ENCODE data around the gene IGFBP1. TPM values are rescaled to one million over a fixed set of nuclear protein-coding genes. Genes with fewer than 3 reads are reported as not detected.

The IGFBP1 gene
- total RNA-seq, 1 donor from 2014 or later: not detected

- DNase-seq (ENCODE audit: low spot score): no peak
Measured at GRCh38 chr7:45898222-45898621, 9.9 kb downstream of the IGFBP1 start.

DNA sequence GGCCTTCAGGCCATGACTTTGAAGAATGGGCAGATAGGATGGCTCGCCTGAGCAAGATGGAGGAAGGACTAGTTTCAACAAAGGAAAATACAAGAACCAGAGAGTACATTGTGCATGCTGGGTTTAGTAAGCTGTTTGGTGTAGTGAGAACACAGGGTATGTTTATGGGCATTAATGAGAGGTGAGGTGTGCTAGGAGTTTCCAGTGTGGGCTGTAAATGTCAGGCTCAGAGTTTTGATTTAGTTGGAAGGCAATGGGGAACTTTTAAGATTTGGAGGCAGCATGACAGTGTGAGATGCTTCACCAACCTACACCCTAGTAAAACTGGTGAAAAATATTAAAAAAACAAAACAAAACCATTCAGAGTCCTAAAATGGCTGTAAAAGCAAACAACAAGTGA is 13.3 kb downstream of the IGFBP1 start:
- DNase-seq (ENCODE audit: low spot score): no peak

DNA sequence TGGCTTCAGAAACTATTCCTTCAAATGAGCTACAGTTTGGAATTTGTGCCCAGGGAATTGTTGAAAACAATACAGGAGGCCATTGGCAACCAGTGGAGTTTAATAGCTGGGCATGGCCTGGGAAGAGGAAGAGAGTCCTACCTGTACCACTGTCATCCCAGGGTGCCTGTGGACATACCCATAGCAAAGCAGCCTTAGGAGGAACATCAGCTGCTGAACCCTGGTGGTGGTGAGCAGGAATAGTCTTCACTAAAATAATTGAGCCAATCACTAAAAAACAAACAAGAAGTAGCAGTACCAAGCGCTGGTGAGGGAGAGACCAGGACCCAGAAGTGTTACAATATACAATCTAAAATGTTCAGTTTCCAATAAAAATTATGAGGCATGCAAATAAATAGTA is 14.5 kb downstream of the IGFBP1 start:
- no peak for DNase-seq (ENCODE audit: low spot score)

DNA sequence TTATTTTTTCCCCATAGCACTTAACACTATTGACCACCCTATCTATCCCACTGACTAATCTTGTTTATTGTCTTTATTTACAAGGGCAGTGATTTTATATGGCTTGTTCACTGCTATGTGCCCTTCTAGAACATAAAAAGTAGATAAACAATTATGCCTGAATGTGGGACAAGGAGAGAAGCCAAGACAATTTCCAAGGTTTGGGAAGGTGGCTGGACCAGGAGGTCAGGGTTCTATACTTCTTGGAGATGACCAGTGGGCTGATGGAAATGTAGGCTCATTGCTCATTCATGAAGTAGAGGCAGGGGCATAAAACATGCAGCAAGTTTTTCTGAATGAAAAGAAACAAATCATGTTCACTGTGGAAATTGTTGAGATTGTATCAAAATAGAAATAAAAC is 21.3 kb downstream of the IGFBP1 start:
- DNase-seq (ENCODE audit: low spot score): no peak

- DNase-seq (ENCODE audit: low spot score): no peak
Measured at GRCh38 chr7:45910855-45911254, 22.6 kb downstream of the IGFBP1 start.

DNA sequence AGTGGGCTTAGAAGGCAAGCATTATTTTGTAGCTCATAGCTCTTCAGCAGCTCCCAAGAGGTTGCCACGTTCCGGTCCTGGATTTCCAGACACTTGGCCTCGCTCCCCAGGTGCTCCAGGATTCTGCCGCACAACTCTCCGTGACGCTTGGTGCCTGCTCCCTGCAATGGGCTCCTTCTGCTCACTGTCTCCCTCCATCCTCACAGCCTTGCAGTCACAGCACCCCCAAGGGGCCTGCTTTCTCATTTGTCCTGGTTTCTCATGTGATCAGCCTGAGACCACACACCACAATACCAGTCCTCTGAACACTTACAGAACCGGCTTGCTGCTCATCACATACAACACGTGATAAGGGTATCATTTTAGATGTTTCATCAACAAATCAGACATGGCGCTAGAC is 23.0 kb downstream of the IGFBP1 start:
- DNase-seq (ENCODE audit: low spot score): no peak

GRCh38 chr7:45912972-45913371 is 24.7 kb downstream of the IGFBP1 start:
- DNase-seq (ENCODE audit: low spot score): no peak

GRCh38 chr7:45914911-45915310 is 26.6 kb downstream of the IGFBP1 start:
- DNase-seq (ENCODE audit: low spot score): no peak

GRCh38 chr7:45915606-45916005 is 27.3 kb downstream of the IGFBP1 start:
- DNase-seq (ENCODE audit: low spot score): no peak

DNA sequence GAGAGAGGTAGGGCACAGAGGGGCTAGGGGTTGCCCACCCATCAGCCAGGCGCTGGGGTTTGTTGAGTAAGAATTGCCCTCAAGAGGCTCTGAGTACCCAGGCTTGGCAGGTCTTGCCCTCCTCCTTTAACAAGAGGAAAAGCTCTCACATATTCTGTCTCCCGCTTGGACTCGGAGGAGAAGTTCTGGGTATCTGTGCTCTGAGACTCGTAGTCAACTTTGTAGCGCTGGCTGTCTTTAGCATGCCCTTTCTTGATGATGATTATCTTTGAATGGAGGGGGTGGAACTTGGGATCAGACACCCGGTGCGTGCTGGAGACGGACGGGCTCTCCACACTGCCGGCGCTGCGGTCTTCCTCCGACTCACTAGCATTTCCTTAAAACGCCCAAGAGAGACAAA is 28.8 kb downstream of the IGFBP1 start:
- no peak for DNase-seq (ENCODE audit: low spot score)

DNA sequence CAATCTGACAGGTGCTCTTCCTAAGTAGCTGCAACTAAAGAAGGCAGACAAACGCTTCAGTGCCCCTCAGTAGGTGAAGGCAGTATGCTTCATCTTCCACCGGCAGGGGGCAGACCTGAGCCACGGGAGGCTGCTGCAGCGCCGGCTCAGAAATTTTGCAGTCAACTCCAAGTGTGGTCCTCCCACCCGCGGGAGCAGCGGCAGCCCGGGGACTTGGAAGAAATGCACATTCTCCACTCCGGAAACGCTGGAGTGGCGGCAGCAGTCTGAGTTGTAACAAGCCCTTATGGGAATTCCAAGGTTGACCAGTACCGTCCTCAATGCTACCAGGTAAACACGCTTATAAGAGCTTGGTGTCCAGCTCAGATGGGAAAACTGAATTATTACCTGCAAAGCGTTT is 29.4 kb downstream of the IGFBP1 start:
- DNase-seq (ENCODE audit: low spot score): no peak

DNA sequence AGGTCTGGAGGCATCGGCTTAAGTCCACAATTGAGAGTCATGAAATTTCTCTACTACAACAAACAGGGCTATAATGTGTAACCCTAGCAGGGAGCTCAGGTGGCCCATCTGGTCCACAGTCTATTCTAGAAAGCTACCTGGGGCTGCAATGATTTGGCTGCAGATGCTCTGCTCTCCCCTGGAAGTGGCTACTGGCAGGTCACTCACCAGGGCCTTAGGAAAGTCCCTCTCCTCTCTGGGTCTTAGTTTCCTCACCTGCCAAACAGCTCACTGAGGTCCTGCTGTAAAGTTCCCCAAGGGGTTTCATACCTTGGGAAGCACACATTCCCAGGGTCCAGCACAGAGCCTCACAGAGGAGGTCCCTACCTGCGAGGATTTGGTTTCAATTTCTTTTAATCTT is 30.3 kb downstream of the IGFBP1 start:
- DNase-seq (ENCODE audit: low spot score): no peak

- no peak for DNase-seq (ENCODE audit: low spot score)
Measured at GRCh38 chr7:45919231-45919784, 31.0 kb downstream of the IGFBP1 start.

DNA sequence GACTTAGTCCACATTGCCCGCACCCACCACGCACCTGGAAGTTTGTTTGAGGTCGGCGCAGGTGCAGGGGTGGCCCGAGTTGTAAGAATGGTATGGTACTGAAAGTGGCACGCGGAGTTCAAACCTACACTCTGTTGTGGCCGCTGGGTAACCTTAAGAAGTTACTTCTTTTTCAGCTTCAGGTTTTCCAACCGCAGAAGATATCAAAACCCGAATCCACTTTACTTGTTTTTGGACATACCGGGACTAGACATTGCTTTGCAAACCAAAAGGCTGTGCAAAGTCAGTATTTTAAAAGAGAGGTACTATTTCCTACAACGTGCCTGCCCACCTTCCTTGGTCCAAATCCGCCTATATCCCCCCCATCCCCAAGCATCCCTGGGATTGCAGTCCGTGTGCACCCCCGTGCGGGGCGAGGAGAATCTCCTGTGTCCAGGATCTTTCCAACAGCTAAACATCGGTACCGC is 31.7 kb downstream of the IGFBP1 start:
- DNase-seq (ENCODE audit: low spot score): no peak

- no peak for DNase-seq (ENCODE audit: low spot score)
Measured at GRCh38 chr7:45920502-45921380, 32.5 kb downstream of the IGFBP1 start, which contains the start of gene IGFBP3. TSS of gene IGFBP3 (minus strand) at chr7:45921272. CDS start at chr7:45921140, 132 bp downstream.

GRCh38 chr7:45921381-45921698 is 33.1 kb downstream of the IGFBP1 start:
- no peak for DNase-seq (ENCODE audit: low spot score)

DNA sequence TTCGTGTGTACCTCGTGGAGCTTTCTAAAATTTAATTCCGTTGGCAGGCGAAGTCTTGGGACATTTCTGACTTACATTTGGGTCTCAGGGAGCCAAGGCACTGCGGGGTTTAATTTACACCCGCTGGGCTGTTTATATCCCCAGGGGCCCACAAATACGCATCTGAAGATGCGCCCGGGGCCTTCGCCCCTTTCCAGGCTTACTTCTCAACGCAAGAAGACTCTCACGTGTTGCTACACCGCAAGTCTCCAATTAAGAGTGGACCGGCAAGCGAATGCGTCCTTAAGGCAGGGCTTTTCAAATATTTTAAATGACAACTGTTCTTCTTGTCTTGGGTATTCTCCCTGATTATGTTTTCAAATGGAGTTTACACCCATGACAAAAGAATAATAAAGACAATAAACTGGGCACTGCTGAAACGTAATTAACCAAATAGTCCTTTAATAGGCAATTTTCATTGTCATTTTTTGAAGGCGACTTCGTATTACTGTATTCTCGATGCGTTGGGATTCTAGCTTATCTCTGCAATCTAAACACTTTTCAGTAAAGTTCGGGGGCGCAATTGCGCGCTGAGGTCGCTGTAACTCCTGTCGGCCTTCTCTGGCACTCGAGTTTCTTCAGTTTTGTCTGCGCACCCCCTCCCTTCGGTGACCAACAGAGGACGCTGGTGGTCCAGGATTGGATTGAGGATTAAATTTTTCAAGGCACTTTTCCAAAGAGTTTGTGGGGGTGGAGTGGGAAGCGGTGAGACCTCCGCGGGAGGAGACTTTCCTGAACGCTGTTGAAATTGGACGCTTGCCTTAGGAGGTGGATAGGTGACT is 33.6 kb downstream of the IGFBP1 start:
- DNase-seq (ENCODE audit: low spot score): no peak

- no peak for DNase-seq (ENCODE audit: low spot score)
Measured at GRCh38 chr7:45922810-45923209, 34.5 kb downstream of the IGFBP1 start.

GRCh38 chr7:45923290-45923689 is 35.0 kb downstream of the IGFBP1 start:
- no peak for DNase-seq (ENCODE audit: low spot score)

DNA sequence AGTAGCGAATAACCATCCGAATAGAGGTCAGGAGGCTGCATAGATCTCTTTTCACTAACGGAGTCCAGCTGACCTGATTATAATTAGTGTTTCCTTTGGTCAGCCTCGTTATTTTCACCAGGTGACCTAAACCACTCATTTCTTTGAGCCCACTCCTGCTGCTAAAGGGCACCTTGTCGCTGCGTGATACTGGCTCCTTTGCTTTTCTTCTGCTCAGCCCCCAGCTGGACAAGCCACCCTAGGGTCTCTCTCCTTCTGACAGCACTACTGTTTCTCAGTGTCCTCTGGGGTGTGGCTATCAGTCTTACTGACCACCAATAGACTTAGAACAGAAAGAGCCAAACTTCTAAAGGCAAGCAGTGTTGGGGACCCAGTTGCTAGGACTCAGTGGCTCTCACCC is 35.5 kb downstream of the IGFBP1 start:
- DNase-seq (ENCODE audit: low spot score): no peak

DNA sequence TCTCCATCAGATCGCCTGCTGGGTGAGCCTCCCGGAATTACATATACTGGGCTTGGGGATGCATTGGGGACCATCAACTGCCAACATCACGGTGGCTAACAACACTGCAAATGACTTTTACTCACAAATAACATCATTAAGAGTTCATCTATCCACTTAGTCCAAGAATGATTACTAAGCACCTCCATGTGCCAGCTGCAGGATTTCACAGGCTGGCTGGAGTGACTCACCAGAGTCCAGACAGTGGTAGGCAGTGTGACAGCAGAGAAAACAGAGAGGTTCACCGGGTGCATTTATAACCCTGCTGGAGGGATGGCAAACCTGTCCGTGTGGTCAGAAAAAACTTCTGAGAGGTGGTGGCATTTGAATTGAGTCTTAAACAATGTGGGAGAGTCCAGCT is 36.0 kb downstream of the IGFBP1 start:
- no peak for DNase-seq (ENCODE audit: low spot score)

GRCh38 chr7:45927721-45928120 is 39.4 kb downstream of the IGFBP1 start:
- no peak for DNase-seq (ENCODE audit: low spot score)
